CD14-positive monocyte (primary cell): ENCODE results near the gene MIER3. TPM values are rescaled to one million over a fixed set of nuclear protein-coding genes. Genes with fewer than 3 reads are reported as not detected.

Experiments used
- DNase-seq, 3 donors: peaks; one replicate each; pipeline ENCODE4 v3.0.0-alpha.2; 2011 to 2022
- H2AFZ ChIP-seq: 2 replicates; pipeline ENCODE4 v1.6.0; 2012; ENCODE audit warnings: mild to moderate bottlenecking, low read depth, low read length, inconsistent platforms; ENCODE audit not compliant: insufficient read depth, poor library complexity, severe bottlenecking
- H3K27ac ChIP-seq, 2 donors: 1 replicate in 1 of 2; 2 replicates in 1 of 2; pipeline ENCODE4 v1.5.1; 2012 to 2013; ENCODE audit warnings: low read length in 2 of 2, control low read depth in 1 of 2, inconsistent platforms in 1 of 2, low read depth in 1 of 2, mild to moderate bottlenecking in 1 of 2
- H3K27me3 ChIP-seq, 2 donors: one replicate each; pipeline versions ENCODE4 v1.6.0 to v1.6.1; 2011 to 2013; ENCODE audit warnings: low read length in 2 of 2; ENCODE audit not compliant: control insufficient read depth in 2 of 2, insufficient read depth in 2 of 2
- H3K36me3 ChIP-seq, 2 donors: replicated peaks in 1 of 2; 1 replicate in 1 of 2; 2 replicates in 1 of 2; pipeline versions ENCODE4 v1.5.1 to v1.6.1; 2012 to 2013; ENCODE audit warnings: low read length in 2 of 2, control low read depth in 1 of 2, inconsistent platforms in 1 of 2, mild to moderate bottlenecking in 1 of 2; ENCODE audit not compliant: insufficient read depth in 2 of 2, control insufficient read depth in 1 of 2
- H3K4me1 ChIP-seq, 2 donors: 1 replicate in 1 of 2; 2 replicates in 1 of 2; pipeline versions ENCODE4 v1.5.1 to v1.6.1; 2012 to 2013; ENCODE audit warnings: low read length in 2 of 2, control low read depth in 1 of 2, inconsistent platforms in 1 of 2, mild to moderate bottlenecking in 1 of 2, moderate library complexity in 1 of 2; ENCODE audit not compliant: insufficient read depth in 2 of 2, control insufficient read depth in 1 of 2
- H3K4me2 ChIP-seq: replicated peaks from 2 replicates; pipeline ENCODE3; 2012; ENCODE audit warnings: low read length, moderate library complexity, mild to moderate bottlenecking; ENCODE audit not compliant: poor library complexity, severe bottlenecking; ENCODE audit errors: extremely low read depth
- H3K4me3 ChIP-seq, 3 experiments: fragments of 200-600 bp in 1 of 3; sonication (generic) in 1 of 3; replicated peaks in 1 of 3; 1 replicate in 2 of 3; 2 replicates in 1 of 3; pipeline ENCODE4 v1.5.1; 2011 to 2013; ENCODE audit warnings: low read length in 3 of 3, mild to moderate bottlenecking in 3 of 3, control low read depth in 2 of 3, low read depth in 2 of 3, inconsistent platforms in 1 of 3, moderate library complexity in 1 of 3
- H3K79me2 ChIP-seq: 2 replicates; pipeline ENCODE4 v1.6.0; 2012; ENCODE audit warnings: mild to moderate bottlenecking, control low read depth, inconsistent platforms, low read length, moderate library complexity; ENCODE audit not compliant: insufficient read depth
- H3K9ac ChIP-seq: 2 replicates; pipeline ENCODE4 v1.6.0; 2017; ENCODE audit warnings: low read length, mild to moderate bottlenecking; ENCODE audit not compliant: insufficient read depth, poor library complexity, severe bottlenecking
- H3K9me3 ChIP-seq, 2 donors: replicated peaks in 1 of 2; 1 replicate in 1 of 2; 2 replicates in 1 of 2; pipeline versions ENCODE4 v1.5.1 to v1.6.1; 2012 to 2013; ENCODE audit warnings: low read length in 2 of 2, control low read depth in 1 of 2; ENCODE audit not compliant: control insufficient read depth in 1 of 2, insufficient read depth in 1 of 2
- H4K20me1 ChIP-seq: 2 replicates; pipeline ENCODE4 v1.6.0; 2012; ENCODE audit warnings: mild to moderate bottlenecking, low read length, control low read depth, moderate library complexity; ENCODE audit not compliant: insufficient read depth
- H3K27ac Mint-ChIP-seq, 7 donors: one replicate each; pipeline ENCODE4 v1.8.0; 2020; ENCODE audit warnings: mild to moderate bottlenecking in 7 of 7, mixed read lengths in 7 of 7, moderate library complexity in 6 of 7, inconsistent platforms in 2 of 7
- H3K27me3 Mint-ChIP-seq, 3 donors: one replicate each; pipeline ENCODE4 v1.8.0; 2021 to 2022; ENCODE audit warnings: low read depth in 3 of 3, mild to moderate bottlenecking in 3 of 3, mixed read lengths in 3 of 3, moderate library complexity in 3 of 3, inconsistent platforms in 1 of 3
- H3K36me3 Mint-ChIP-seq, 2 donors: one replicate each; pipeline ENCODE4 v1.8.0; 2020; ENCODE audit warnings: mixed read lengths in 2 of 2, inconsistent platforms in 1 of 2, mild to moderate bottlenecking in 1 of 2
- H3K4me1 Mint-ChIP-seq: one replicate; pipeline ENCODE4 v1.8.0; 2020; ENCODE audit warnings: mild to moderate bottlenecking, mixed read lengths
- H3K4me3 Mint-ChIP-seq, 2 donors: one replicate each; pipeline ENCODE4 v1.8.0; 2020; ENCODE audit warnings: mild to moderate bottlenecking in 2 of 2, mixed read lengths in 2 of 2, moderate library complexity in 1 of 2
- H3K9me3 Mint-ChIP-seq, 7 donors: one replicate each; pipeline ENCODE4 v1.8.0; 2020 to 2022; ENCODE audit warnings: mixed read lengths in 7 of 7, mild to moderate bottlenecking in 6 of 7, moderate library complexity in 6 of 7, inconsistent platforms in 2 of 7
- CTCF ChIP-seq: fragments of 200-600 bp; IDR thresholded peaks from one replicate; pipeline ENCODE4 v1.8.0; 2022; ENCODE audit warnings: antibody characterized with exemption, mild to moderate bottlenecking
- WGBS: methylation state at CpG from one replicate; pipeline ENCODE4 v1.1.5; 2013; ENCODE audit warnings: missing lambda C conversion rate; ENCODE audit not compliant: insufficient coverage; 5-methylcytosine and 5-hydroxymethylcytosine counted together
- intact Hi-C, 2 donors: fragments of 100-400 bp; cut with micrococcal nuclease; formaldehyde crosslinking; loops; one replicate each; pipeline versions ENCODE4 v1.15.0 to v1.15.1; 2023
- polyA plus RNA-seq, 3 donors: library from polyadenylated mRNA; depleted of rRNA in 1 of 3; unstranded in 2 of 3; stranded (reverse) in 1 of 3; fragments of 300-500 nt in 2 of 3; fragments of >200 nt in 1 of 3; fragmentation: Illumina TruSeq in 2 of 3; gene quantifications; 1 replicate in 2 of 3; 2 replicates in 1 of 3; pipeline ENCODE4 v1.2.3, GENCODE V29; 2012 to 2021

The MIER3 gene
- polyA plus RNA-seq, 3 donors = 2.4 to 5.7 (median 2.9) TPM

GRCh38 chr5:56938858-56939257 lies 13.1 kb downstream of the MIER3 start:
- 60% methylated on average over 1 of the region's 1 CpG for WGBS
- Histone ChIP-seq H3K4me2 (no peak overlapping the region), H3K4me3 (no peak overlapping the region), H3K27me3 (no peaks in the 10 kb centered on the region), H3K27ac (no peak overlapping the region), H3K9ac (no peak overlapping the region), H2AFZ (no peak overlapping the region), H3K36me3 (peaks cover 65 to 99% of the 10 kb centered on the region in 2 donors), H4K20me1 (no peaks in the 10 kb centered on the region), H3K4me1 (no peaks in the 10 kb centered on the region), H3K9me3 (no peaks in the 10 kb centered on the region), H3K79me2 (no peaks in the 10 kb centered on the region)
- Mint-ChIP-seq H3K4me1 (no peaks in the 10 kb centered on the region), H3K27me3 (peaks cover 0 to 1% (median 0%) of the 10 kb centered on the region in 3 donors), H3K9me3 (no peaks in the 10 kb centered on the region), H3K4me3 (no peak overlapping the region), H3K27ac (no peak overlapping the region), H3K36me3 (peaks cover 73 to 83% of the 10 kb centered on the region in 2 donors)
- intact Hi-C loops = no loop called here
- no peak for DNase-seq
- no peak for TF ChIP-seq CTCF

- no peak overlapping the region for H3K9ac ChIP-seq
- no peaks in the 10 kb centered on the region for H3K9me3 ChIP-seq
- H3K79me2 ChIP-seq = no peaks in the 10 kb centered on the region
- H4K20me1 ChIP-seq = no peaks in the 10 kb centered on the region
- no peaks in the 10 kb centered on the region for H3K27me3 ChIP-seq
- H3K9me3 Mint-ChIP-seq = no peaks in the 10 kb centered on the region
- H3K27me3 Mint-ChIP-seq = no peaks in the 10 kb centered on the region
- DNase-seq = no peak
- WGBS = no CpG with 5 or more reads among the region's 1 CpG
- H3K4me2 ChIP-seq = no peak overlapping the region
- no peaks in the 10 kb centered on the region for H3K4me1 Mint-ChIP-seq
- no peak overlapping the region for H2AFZ ChIP-seq
- no peak overlapping the region for H3K4me3 ChIP-seq
- H3K27ac Mint-ChIP-seq = no peak overlapping the region
- H3K27ac ChIP-seq = no peak overlapping the region
- no peaks in the 10 kb centered on the region for H3K4me1 ChIP-seq
- TF ChIP-seq CTCF = no peak
- peaks cover 72 to 93% of the 10 kb centered on the region in 2 donors for H3K36me3 ChIP-seq
- no peak overlapping the region for H3K4me3 Mint-ChIP-seq
- intact Hi-C loops = no loop called here
- H3K36me3 Mint-ChIP-seq = peaks cover 63 to 76% of the 10 kb centered on the region in 2 donors
Measured at GRCh38 chr5:56934325-56934724, 17.6 kb downstream of the MIER3 start.
